SU-DHL-6 (cell line): ENCODE measurements around the gene RIMS4.

Experiments
- H2AFZ ChIP-seq: fragments of 200-600 bp; sonication (generic); 2 replicates; pipeline ENCODE4 v1.6.1; 2014; ENCODE audit warnings: low read depth, mild to moderate bottlenecking, moderate library complexity, mixed read lengths, antibody characterized with exemption, low read length; ENCODE audit not compliant: severe bottlenecking
- H3F3A ChIP-seq: fragments of 200-600 bp; shearing (Covaris generic); 2 replicates; pipeline ENCODE4 v1.6.0; 2016; ENCODE audit warnings: antibody characterized with exemption, mild to moderate bottlenecking; ENCODE audit not compliant: insufficient read depth
- H3K27ac ChIP-seq: fragments of 200-600 bp; sonication (generic); 2 replicates; pipeline ENCODE4 v1.5.1; 2016; ENCODE audit warnings: low read depth, mild to moderate bottlenecking, low read length, moderate library complexity, mixed read lengths
- H3K27me3 ChIP-seq: fragments of 200-600 bp; sonication (generic), shearing (Covaris generic); 2 replicates; pipeline ENCODE4 v1.6.0; 2014; ENCODE audit warnings: mild to moderate bottlenecking, low read length
- H3K36me3 ChIP-seq: fragments of 200-600 bp; sonication (generic); 2 replicates; pipeline ENCODE4 v1.6.1; 2014; ENCODE audit warnings: mild to moderate bottlenecking, low read length, mixed read lengths
- H3K4me2 ChIP-seq: fragments of 300-600, 200-600 bp; shearing (Covaris generic), sonication (generic); 2 replicates; pipeline ENCODE4 v1.6.0; 2014; ENCODE audit warnings: low read length, low read depth, mild to moderate bottlenecking; ENCODE audit not compliant: poor library complexity, severe bottlenecking
- H3K4me3 ChIP-seq: fragments of 200-600 bp; sonication (generic); 2 replicates; pipeline ENCODE4 v1.5.1; 2014; ENCODE audit warnings: antibody characterized with exemption, low read length, mild to moderate bottlenecking, mixed read lengths; ENCODE audit not compliant: insufficient read depth, poor library complexity, severe bottlenecking
- H3K79me2 ChIP-seq: fragments of 200-600 bp; sonication (generic); 2 replicates; pipeline ENCODE4 v1.6.1; 2014; ENCODE audit warnings: mild to moderate bottlenecking, low read length, moderate library complexity; ENCODE audit not compliant: insufficient read depth
- H3K9ac ChIP-seq: fragments of 200-600 bp; sonication (generic); 2 replicates; pipeline ENCODE4 v1.7.0; 2014; ENCODE audit warnings: mild to moderate bottlenecking, low read length
- H3K9me2 ChIP-seq: fragments of 200-600 bp; sonication (generic); replicated peaks from 2 replicates; pipeline ENCODE4 v1.6.1; 2014; ENCODE audit warnings: low read length; ENCODE audit not compliant: insufficient read depth
- H3K9me3 ChIP-seq: fragments of 200-600 bp; sonication (generic); 2 replicates; pipeline ENCODE4 v1.6.1; 2014; ENCODE audit warnings: low read length, mixed read lengths; ENCODE audit not compliant: insufficient read depth
- H4K20me1 ChIP-seq: fragments of 200-600 bp; sonication (generic); 2 replicates; pipeline ENCODE4 v1.6.1; 2014; ENCODE audit warnings: low read depth, mild to moderate bottlenecking, antibody characterized with exemption, low read length, moderate library complexity, mixed read lengths
- EZH2phosphoT487 ChIP-seq: fragments of 200-600 bp; sonication (generic), shearing (Covaris generic); conservative IDR thresholded peaks from 2 replicates; pipeline ENCODE4 v1.6.1; 2018; ENCODE audit warnings: mild to moderate bottlenecking, antibody characterized with exemption, low read length, moderate library complexity, mixed read lengths
- TF ChIP-seq, protein P1 (sequence below): fragments of 200-600 bp; sonication (generic); IDR thresholded peaks from one replicate; pipeline ENCODE4 v1.5.1; 2017; ENCODE audit warnings: antibody characterized with exemption, mild to moderate bottlenecking, low read length, moderate library complexity; ENCODE audit not compliant: insufficient read depth, poor library complexity, severe bottlenecking

Gene RIMS4

DNA sequence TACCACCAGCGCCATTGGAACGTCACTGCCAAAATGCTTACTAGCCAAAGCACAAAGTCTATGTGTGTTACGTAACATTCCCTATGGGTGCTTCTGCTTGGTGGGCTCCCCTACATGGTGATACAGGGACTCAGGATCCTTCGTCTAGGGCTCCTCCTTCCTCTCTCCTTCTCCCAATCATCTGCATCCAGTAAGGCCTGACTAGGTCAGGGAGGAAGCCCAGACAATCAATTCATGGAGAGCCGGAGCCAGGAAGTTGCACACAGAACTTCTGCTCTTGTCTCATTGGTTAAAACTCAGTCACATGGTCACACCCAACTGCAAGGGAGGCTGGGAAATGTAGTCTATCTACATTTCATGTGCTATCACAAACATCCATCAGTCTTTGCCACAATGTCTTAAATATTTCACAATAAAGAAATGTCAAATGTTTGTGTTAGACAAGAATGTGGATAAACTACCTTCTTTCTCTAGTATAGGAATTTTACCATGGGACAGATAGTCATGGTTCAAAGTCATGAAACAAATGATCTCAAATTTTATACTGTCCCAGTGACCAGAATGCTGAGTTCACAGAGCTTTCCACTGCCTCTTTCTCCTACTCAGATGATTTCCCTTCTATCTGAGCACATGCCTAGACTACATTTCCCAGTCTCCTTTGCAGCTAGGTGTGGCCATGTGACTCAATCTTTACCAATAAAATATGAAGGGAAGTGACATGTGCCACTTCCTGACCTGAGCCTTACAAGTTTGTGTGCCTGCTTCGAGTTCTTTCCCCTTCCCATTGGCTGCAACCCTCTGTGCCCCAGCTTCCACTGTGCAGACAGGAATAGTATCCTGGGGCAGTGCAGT, 74.0 kb downstream of the RIMS4 start:
- Histone ChIP-seq H3K9me3 (no peaks in the 10 kb centered on the region; the same call in 1 of the 2 replicates), H3F3A (no peaks in the 10 kb centered on the region), H2AFZ (peak overlapping the region; percentile 99), H3K4me3 (peak overlapping the region; percentile 19), H3K27ac (no peak overlapping the region), H3K9ac (no peak overlapping the region), H4K20me1 (no peaks in the 10 kb centered on the region), H3K4me2 (peak overlapping the region; percentile 52), H3K36me3 (no peaks in the 10 kb centered on the region), H3K27me3 (no peaks in the 10 kb centered on the region), H3K9me2 (no peaks in the 10 kb centered on the region), H3K79me2 (no peaks in the 10 kb centered on the region)
- TF ChIP-seq, protein P1, sequence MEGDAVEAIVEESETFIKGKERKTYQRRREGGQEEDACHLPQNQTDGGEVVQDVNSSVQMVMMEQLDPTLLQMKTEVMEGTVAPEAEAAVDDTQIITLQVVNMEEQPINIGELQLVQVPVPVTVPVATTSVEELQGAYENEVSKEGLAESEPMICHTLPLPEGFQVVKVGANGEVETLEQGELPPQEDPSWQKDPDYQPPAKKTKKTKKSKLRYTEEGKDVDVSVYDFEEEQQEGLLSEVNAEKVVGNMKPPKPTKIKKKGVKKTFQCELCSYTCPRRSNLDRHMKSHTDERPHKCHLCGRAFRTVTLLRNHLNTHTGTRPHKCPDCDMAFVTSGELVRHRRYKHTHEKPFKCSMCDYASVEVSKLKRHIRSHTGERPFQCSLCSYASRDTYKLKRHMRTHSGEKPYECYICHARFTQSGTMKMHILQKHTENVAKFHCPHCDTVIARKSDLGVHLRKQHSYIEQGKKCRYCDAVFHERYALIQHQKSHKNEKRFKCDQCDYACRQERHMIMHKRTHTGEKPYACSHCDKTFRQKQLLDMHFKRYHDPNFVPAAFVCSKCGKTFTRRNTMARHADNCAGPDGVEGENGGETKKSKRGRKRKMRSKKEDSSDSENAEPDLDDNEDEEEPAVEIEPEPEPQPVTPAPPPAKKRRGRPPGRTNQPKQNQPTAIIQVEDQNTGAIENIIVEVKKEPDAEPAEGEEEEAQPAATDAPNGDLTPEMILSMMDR, result no peak
- no peak for TF ChIP-seq EZH2phosphoT487

DNA sequence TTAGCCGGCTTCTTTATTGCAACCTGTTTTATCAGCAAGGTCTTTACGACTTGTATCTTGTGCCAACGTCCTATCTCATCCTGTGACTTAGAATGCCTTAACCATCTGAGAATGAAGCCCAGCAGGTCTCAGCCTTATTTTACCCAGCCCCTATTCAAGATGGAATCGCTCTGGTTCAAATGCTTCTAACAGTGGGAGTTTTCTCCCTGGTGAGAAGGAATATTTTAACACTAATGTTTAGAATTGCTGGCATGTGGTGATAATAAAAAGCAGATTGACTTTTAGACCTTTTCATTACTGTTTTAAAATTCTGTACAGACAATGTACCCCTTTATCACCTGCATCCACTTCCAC, 74.6 kb downstream of the RIMS4 start:
- no peaks in the 10 kb centered on the region for H3K9me2 ChIP-seq
- no peaks in the 10 kb centered on the region for H3F3A ChIP-seq
- H3K27ac ChIP-seq, result no peak overlapping the region
- no peaks in the 10 kb centered on the region for H4K20me1 ChIP-seq
- H3K27me3 ChIP-seq, result no peaks in the 10 kb centered on the region
- TF ChIP-seq EZH2phosphoT487, result no peak
- TF ChIP-seq, protein P1, result no peak
- peak overlapping the region; percentile 52 for H3K4me2 ChIP-seq
- no peaks in the 10 kb centered on the region for H3K79me2 ChIP-seq
- no peaks in the 10 kb centered on the region; the same call in 1 of the 2 replicates for H3K9me3 ChIP-seq
- H3K9ac ChIP-seq, result no peak overlapping the region
- H3K36me3 ChIP-seq, result no peaks in the 10 kb centered on the region
- peak overlapping the region; percentile 19 for H3K4me3 ChIP-seq
- peak overlapping the region; percentile 99 for H2AFZ ChIP-seq

DNA sequence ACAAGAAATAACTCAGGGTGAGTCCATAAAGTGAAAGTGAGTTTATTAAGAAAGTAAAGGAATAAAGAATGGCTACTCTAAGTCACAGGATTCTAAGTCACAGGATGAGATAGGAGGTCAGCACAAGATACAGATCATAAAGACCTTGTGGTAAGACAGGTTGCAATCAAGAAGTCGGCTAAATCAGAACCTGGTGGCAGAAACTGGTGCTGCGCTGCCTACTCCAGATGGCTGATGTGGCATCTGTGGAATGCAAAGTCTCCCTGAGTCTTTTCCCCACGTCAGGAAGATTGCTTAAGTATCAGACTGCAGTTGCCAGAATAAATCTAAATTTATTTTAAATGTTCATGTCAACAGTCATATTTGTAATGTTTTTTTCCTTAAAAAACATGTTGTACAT, 75.4 kb downstream of the RIMS4 start:
- H3K9me3 ChIP-seq, result no peaks in the 10 kb centered on the region; the same call in 1 of the 2 replicates
- H3K79me2 ChIP-seq, result no peaks in the 10 kb centered on the region
- no peaks in the 10 kb centered on the region for H3K36me3 ChIP-seq
- H3K27me3 ChIP-seq, result no peaks in the 10 kb centered on the region
- H3K9ac ChIP-seq, result no peak overlapping the region
- H2AFZ ChIP-seq, result no peak overlapping the region
- no peaks in the 10 kb centered on the region for H3K9me2 ChIP-seq
- H3K4me2 ChIP-seq, result no peak overlapping the region
- TF ChIP-seq, protein P1, result no peak
- TF ChIP-seq EZH2phosphoT487, result no peak
- H3K27ac ChIP-seq, result no peak overlapping the region
- no peaks in the 10 kb centered on the region for H4K20me1 ChIP-seq
- no peak overlapping the region for H3K4me3 ChIP-seq
- no peaks in the 10 kb centered on the region for H3F3A ChIP-seq
